LoVo (cell line): Measurements from ENCODE around the gene CYSTM1.
A peak's percentile ranks its signal among the peaks of the same experiment; 100 is the strongest.

Experiments
- DNase-seq: peaks from one replicate; pipeline ENCODE4 v3.0.0-alpha.2; 2016; ENCODE audit warnings: low spot score

CYSTM1 gene

DNA sequence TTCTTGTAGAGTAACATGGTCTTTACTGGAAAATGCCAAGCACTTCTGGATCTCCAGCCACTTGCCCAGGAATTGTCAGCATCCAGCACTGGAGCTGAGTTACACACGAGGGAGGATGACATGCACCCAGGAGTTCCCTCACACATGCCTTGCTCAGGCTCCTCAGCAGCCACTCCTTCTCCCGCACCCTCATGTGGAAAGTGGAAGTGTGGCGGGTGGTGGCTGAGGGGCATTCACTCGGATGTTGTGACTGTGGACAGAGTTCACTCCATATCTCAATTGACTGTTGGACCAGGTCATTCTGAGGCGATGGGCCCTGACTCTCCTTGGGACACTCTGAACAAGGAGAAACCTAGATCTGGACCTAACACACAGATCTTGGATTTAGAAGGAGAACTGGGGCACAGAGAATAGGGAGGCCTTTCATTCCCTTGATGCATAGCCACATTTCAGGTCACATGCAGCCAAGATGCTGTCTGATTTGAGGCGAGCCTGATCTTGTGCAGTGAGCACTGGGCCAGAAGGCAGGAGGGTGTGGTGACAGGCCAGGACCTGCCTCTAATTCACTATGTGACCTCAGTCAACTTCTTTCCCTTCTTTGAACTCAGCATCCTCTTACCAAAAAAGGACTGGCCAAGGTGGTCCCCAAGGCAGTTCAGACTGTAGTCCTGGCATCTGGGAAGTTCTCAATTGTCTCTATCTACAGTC is 62.1 kb downstream of the CYSTM1 start:
- DNase-seq: no peak

DNA sequence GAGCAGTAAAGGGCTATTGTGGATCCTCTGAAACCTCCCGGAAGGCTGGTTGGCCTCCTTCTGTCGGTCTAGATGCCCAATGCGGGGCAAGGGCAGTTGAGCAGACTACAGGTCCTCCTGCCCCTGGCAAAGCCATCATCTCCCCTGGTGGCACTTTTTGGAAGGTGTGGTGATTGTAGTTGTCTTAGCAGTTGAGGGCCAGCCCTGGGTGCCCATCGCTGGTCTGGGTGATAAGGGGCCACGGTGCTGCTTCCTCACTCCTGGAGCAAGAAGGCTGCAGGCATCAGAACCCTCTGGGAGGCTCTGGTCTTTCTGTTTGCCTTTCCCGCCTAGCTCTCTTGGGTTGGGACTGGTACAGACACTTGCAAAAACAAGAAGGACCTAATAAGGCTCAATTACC is 63.8 kb downstream of the CYSTM1 start:
- no peak for DNase-seq

DNA sequence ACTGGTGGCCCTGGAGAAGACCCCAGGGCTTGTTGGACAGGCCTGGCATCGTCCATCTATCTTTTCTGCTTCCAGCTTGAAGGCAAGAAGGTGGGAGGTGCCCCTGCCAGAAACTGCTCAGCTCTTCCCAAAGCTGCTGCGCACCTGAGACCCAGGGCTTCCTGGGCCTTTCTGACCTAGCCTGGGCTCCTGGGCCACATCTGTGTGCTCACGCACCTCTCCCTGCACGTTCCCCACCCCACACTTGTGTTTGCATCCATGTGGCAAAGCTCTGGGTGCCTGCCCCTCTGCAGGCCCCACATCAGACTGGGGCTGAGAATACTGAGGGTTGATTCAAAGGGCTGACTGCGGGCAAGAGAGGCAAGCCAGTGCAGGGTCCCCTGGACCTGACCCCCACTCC is 64.5 kb downstream of the CYSTM1 start:
- DNase-seq: no peak

DNA sequence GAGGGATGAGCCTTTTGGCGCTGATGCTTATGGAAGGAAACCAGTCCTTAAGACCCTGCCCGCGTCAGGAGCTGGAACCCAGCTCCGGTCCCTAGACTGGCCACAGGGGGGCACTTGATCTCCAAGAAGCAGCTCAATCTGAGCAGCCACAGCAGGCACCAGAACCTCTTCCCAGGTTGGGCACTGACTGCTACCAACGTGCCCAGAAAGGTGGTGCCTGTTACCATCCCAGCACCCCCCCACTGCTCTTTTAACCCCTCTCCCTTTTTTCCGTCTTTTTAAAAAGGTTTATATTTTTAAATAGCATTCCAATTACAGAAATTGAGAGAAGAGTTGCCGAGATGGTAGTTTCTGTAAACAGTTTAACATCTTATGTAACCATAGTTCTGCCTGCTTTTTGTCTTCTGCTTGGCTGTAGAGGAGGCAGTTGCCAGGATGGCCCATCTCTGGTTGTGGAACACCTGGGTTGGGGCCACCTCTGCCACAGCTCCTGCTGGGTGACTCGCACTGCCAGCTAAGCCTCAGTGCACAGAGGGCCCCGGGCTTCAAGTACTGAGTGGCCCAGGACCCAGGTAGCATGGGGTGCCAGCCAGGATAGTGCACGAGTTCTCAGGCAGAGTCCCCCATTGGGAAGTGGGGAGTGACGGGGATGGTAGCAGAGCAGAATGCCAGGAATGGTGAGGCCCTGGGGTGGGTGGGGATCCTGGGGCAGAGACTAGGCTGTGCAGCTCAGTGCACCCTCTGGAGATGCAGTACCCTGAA is 65.1 kb downstream of the CYSTM1 start:
- peak; percentile 48 for DNase-seq

DNA sequence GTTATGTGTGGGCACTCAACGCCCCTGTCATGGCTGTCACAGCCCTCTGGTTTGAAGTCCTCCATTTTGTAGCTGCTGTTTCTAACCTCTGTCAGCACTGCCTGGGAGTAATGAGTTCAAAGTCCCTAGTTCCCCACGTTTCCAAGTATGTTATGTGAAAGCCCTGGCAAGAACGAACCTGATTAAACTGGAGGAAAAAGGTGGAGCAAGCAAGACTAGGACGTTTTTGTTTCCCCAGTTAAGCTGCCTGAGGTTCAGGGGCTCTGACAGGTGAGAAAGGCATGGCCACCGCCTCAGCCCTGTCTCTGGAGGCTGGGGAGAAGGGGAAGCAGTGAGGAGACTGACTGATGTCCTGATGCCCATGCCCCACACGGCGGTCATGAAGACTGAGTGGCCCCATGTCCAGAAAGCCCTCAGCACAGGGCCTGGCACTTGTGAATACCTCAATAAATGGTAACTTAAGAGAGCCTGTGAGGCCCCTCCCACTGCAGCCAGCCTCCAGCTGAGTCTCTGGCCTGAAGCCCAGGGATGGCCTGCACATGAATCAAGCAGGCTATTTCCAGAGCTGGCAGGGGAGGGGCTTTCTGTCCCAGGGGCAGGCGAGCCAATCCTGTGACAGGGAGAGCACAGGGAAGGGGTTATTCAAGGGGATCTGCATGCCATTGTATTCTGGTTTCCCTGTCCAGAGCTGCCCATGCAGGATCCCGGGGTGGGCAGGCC is 66.2 kb downstream of the CYSTM1 start:
- peak; percentile 83 for DNase-seq

DNA sequence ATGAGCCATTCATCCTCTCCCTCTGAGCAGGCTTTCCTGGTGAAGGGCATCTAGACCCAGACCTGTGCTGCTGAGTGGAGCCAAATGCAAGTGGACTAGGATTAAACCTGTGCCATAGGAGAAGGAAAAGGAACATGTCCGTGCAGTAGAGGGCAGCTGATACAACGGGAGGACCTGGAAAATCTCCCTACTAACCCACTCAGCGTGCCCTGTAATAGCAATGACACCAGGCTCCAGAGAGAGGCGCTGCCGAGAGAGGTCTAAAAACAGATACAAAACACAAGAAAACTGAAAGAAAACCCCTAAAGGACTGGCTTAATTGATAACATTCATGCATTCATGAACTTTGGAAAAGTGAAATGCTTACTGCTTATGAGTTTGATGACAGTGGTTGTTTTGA is 67.1 kb downstream of the CYSTM1 start:
- DNase-seq: no peak

DNA sequence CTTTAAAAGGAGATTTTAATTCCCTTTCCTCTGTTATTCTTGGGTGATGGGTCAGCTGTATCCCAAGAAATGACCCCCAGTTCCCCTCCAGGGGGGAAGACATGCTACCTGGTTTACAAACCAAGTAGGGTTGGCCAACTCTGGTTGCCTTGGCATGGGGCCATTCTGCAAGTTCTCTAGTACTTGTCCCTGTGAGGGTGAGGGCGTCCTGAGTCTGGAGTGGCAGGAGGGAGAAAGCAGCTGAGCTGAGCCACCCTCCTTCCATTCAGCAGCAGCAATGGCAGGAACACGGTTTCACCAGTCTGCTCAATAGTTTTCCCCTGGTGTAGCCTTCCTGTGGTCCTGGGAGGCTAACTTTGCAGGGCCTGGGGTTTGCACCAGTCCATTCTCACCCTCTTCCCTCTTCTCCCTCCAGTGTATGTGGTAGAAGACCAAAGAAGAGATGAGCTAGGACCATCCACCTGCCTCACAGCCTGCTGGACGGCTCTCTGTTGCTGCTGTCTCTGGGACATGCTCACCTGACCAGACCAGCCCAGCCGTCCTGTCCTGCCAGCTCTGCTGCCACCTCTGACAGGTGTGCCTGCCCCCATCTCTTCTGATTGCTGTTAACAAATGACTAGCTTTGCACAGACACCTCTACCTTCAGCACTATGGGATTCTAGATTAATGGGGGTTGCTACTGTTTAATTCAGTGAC is 68.0 kb downstream of the CYSTM1 start:
- DNase-seq: no peak

DNA sequence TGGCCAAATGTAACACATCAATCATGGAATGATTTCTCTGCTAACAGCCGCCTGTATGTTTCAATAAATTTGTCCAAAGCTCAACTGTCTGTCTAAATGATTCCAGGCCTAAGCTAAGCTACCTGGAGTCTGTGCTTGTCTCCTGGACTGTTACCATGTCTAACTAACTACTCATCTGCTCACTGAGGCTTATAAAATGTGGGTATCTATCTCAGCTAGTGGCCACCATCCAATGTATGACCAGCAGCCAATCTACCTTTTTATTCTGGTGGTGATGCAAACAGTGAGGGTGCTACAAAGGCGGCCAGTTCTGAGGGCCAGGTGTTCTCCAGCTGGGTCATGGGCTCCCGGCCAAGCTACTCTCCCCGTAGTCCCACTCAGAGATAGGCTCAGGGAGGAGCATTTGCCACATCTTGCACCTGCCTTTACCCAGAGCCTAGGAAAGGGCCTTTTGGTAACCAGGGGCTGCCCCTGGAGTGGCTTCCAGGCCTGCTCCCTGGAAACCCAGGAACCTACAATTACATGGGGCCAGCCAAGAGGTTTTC is 68.8 kb downstream of the CYSTM1 start:
- DNase-seq: no peak

DNA sequence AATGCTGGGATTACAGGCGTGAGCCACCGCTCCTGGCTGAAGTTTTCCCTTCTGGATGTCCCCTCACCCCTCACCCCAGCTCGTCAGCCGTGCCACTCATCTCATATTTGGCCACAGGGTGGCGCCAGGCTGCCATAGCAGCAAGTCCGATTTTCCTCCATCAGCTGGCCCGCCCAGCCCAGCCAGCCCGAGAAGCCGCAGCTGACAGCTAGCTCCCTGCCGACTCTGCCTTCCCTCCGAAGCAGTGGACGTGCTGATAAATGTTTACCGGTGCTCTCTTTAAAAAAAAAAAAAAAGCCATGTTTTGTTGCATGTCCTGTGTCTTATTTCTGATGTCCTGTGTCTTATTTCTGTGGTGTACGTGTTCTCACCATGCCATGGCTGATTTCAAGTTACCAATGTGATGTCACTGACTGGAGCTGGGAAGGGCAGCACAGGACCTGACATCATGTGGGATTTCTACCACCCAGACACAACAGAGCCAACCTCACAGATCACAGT is 69.6 kb downstream of the CYSTM1 start:
- DNase-seq: peak; percentile 56

DNA sequence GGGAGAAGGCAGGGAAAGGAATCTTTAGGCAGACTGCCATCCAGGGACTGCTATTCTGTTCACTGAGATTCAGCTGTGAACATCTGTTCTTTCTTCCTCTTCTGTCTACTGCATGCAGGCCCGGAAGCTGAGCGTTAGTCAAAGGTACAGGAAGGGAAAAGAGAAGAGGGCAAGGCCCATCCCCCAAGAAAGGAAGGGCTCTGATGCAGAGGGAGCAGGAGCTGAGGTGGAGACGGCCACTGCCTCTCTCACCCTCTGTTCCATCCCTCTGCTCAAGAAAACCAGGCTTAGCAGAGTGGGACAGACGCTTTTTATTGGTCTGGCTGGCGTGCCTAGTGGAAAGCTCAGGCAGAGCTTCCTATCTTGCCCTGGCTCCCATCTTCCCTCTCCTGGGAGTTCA is 70.4 kb downstream of the CYSTM1 start:
- DNase-seq: no peak

DNA sequence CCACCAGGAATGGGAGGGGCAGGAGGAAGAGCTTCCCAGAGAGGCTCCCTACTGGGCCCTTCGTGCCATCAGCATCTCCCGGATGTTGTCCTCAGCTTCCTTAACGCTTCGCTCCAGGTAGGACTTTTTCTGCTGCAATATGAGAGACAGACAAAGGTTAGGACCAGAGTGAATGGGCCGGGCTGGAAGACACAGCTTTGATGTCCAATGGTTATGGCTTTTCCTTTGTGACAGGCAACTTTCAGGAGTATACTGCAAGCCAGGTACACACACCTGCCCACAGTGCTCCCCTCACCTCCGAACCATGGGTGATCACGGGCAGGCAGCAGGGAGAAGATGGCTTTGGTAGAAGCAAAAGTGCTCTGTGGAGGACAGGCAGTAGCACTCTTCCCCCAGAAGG is 70.9 kb downstream of the CYSTM1 start:
- no peak for DNase-seq

DNA sequence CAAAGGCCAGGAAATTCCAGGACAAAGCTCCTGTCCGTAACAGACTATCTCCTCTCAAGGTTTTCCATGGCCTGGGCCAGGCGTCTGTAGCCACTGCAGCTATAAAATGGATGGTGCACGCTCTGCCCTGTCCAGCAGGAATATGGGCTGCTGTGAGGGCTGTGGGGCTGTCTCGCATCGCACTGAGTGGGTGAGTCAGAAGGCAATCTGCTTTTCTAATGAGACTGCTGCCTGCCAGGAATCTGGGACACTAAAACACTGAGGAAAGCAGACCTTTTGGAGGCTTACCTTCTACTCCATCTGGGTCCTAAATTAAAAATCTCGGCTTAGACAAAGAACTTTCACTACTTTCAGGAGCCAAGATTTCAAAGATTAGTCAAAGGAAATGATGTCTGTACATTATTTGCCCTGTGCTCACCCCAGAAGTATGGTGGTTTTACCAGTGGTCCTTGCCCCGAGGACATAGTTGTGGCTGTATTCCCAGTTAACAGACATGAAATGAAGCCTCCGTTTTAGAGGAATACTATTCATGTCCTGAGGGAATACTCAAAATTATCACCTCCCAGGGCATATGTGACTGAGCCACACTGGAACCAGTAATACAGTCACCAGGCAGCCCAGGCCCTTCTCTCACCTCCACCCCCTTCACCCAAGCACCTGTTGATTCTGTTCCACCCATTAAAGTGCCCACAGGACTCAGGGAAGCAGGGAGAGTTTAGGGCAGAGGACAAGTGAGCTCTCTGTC is 71.6 kb downstream of the CYSTM1 start:
- DNase-seq: no peak

DNA sequence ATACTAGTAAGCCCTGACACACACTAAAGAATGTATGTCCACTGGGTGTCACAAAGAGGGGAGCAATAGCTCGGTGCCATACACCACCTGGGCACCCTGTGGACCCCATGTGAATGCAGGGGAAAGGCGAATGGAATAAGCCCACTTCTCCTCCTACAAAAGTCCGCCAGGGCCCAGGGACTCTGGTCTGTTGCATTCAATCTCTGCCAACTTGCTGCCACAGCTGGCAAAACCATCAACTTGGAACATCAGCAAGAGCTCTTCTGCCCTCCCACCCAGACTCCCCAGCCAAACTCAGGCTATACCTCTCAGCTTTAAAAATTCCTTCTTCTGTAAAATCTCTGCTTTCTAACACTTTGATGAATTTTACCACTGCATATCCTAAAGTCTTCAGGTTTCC is 73.4 kb downstream of the CYSTM1 start:
- DNase-seq: no peak

DNA sequence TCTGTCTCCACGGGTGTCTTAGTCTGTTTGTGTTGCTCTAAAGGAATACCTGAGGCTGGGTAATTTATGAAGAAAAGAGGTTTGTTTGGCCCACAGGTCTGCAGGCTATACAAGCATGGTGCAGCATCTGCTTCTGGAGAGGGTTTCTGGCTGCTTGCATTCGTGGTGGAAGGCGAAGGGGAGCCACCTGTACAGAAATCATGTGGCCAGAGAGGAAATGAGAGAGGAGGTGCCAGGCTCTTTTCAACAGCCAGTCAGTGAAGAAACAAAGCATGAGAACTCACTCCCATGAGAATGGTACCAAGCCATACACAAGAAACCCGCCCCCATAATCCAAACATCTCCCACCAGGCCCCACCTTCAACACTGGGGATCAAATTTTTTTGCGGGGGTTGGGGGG is 74.5 kb downstream of the CYSTM1 start:
- DNase-seq: no peak

DNA sequence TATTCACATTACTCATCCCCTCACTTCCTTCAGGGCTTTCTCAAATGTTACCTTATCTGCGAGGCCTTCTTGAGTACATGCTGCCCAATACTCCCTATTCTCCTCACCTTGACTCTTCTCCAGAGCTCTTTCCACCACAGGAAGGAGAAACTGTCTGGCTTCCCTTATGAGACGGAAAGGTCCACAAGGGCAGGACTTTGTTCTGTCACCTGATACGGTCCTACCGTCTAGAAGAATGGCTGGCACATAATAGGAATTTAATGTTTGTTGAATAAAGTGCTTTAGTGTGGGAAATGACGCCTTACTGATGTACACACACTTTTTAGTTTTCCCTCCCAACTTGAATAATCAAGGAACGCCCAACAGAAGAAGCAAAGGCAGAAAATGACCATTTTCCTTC is 75.4 kb downstream of the CYSTM1 start:
- DNase-seq: no peak

DNA sequence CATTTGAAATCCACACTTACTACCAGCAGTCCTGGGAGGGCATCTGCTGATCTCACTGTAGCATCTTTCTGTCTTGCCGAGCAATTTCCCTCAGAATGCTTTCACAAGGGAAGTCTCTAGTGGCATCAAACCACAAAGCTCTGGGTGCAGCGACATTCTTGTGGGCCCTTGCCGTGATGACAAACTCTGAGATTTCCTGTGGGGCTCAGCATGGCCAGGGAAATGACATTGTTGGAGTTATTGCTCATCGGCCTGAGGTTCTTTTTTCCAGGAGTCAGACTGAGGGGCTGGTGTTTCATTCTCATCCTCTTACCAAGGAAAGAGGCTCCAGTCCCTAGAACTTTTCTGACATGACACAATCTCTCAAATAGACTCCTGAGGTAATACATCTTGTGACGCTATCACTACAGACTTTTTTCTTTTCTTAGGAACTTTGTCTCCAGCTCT is 76.6 kb downstream of the CYSTM1 start:
- DNase-seq: peak; percentile 72

DNA sequence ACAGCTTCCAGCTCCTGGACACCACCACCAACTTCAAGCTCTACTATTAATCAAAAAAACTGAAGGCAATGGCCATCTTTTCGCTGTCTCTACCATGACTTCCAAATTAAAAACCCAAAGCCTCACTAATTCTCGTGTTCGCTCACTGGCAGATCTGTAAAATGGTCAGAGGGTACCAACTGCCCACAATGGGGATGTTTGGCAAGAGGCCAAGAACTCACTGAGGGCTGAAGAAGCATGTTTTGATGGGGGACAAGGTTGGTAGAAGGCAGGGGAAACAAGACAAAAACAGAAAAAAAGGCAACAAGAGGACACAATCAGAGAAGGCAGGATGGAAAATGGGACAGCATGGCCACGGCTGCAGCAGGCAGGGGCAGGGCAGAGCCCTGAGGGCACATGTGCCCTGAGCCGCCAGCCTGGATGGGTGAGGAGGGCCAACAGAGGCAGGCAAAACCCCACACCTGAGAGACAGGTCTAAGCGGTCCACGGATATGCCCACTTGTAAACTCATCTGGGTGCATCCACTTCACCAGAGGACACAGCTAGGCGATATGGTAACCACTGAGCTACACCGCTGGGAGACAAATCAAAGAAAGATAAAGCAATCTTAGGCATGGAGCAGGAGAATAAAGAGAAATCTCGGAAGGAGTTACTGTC is 77.6 kb downstream of the CYSTM1 start:
- no peak for DNase-seq

DNA sequence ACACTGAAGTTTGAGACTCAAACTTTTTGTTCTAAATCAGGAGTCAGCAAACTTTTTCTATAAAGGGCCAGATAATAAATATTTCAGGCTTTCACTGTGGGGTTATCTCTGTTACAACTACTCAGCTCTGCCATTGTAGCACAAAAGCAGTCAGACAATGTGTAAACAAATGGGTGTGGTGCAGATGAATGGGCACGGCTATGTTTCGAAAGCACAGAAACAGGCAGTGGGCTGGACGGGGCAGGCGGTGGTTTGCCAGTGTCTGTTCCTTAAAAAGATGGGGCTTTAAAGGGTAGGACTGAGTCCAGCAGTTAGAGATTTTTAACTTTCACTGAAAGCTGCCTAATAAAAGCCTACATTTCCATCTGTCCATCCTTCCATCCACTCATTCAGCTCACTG is 79.0 kb downstream of the CYSTM1 start:
- DNase-seq: peak; percentile 69

DNA sequence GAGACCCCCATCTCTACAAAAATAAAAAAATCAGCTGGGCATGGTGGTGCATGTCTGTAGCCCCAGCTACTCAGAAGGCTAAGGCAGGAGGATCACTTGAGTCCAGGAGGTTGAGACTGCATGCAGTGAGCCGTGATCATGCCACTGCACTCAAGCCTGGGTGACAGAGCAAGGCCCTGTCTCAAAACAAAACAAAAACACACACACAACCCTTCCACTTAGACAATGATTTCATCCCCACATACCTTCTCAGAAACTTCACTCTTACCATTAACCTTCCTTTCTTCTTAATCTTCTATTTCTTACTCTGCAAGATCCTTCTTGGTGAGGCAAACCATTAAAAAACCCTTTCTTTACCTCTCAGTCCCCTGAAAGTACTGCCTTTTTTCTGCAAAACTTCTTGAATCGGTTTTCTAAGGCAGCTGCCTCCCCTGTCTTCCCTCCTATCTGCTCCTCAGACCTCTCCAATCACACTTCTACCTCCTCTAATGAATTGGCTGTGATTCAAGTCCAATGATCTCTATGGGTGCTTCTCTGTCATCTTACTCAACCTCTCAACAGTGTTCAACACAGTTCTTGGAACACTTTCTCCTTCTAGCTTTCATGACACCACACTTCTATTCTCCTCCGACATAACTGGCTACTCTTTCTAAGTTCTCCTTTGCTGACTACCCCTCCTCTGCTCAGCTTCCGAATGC is 80.6 kb downstream of the CYSTM1 start:
- no peak for DNase-seq

DNA sequence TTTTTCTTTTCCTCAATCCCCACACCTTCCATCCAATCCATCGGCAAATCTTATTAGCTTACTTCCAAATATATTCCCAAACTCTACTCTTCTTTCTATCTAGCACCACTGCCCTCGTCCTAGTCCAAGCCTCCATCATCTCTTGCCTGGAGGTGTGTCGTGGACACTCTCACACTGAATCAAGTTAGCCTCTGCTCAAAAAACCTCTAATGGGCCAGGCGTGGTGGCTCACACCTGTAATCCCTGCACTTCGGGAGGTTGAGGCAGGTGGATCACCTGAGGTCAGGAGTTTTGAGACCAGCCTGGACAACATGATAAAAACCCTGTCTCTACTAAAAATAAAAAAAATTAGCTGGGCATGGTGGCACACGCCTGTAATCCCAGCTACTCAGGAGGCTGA is 81.7 kb downstream of the CYSTM1 start:
- no peak for DNase-seq
